NCI-H446 treated with DMSO at 0.1 percent for 48 hours (cell line): ENCODE measurements around the gene KCNJ16.

Experiments used
- DNase-seq: peaks from one replicate; lab custom pipeline; 2025; lab: John Stamatoyannopoulos, UW

Gene KCNJ16

DNA sequence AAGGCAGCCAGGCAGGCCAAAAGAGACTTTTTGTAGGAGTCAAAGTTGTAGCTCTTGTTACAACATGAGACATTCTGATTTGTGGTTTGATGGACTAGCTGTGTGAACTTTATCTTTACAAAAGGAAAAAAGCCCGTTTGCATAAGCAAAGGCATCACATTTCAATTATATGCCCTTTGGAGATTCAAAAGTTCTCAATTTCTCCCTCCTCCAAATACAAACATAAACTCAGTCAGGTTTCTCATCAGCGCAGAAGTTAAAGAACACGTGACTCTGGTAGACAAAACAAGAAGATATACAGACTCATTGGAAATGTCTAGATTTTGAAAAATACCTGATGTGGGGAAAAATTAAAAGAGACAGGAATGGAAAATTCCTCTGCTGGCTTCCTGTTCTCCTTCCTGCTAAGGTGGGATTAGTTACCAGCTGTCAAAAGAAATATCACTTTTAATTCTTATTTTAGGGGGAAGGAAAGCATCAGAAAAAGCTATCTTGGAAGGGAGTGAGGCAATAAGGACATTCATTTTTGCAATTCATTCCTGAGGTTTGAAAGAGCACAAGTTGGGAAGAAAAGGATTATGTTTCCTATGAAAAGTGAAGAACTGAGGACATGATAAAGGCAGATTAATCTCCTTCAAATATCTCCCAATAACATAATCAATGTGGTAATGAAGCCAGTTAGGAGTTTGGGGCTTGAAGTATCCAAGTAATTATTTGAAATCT is 4.6 kb upstream of the KCNJ16 start:
- DNase-seq: no peak

DNA sequence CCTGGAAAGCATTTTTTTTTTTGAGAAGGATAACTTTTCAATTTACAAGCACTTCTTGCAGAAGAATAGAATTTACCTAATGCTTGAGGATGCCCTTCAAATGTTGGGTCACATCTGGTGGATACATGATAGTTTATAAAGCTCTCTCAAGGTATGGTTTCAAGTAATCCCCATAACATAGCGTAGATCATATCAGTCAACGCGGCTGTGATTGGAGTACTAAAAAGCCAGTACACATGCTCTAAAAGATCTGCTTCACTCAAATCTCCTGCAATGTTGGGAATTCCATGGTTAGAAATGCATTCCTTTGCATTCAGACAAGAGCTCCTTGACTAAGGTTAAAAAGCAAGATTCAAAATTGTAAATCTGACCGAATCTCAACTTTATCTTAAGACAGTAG is 3.9 kb upstream of the KCNJ16 start:
- no peak for DNase-seq

DNA sequence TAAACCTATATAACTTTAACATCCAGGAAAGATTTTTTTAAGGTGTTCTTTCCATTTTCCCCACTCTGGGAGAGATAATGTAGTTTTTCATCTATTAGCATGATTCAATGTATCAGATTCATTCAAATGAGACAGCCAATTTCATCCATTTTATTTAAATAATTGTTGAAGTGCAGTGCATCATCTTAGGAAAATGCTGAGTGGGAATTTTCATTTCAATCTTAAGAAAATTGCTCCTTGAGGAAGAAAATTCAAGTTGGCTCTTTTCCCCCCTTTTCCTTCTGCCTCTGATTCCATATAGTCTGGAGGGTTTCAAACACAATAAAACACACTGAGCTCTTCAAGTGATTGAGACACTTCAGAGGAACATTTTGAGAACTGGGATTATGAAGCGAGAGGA is 3.4 kb upstream of the KCNJ16 start:
- no peak for DNase-seq

DNA sequence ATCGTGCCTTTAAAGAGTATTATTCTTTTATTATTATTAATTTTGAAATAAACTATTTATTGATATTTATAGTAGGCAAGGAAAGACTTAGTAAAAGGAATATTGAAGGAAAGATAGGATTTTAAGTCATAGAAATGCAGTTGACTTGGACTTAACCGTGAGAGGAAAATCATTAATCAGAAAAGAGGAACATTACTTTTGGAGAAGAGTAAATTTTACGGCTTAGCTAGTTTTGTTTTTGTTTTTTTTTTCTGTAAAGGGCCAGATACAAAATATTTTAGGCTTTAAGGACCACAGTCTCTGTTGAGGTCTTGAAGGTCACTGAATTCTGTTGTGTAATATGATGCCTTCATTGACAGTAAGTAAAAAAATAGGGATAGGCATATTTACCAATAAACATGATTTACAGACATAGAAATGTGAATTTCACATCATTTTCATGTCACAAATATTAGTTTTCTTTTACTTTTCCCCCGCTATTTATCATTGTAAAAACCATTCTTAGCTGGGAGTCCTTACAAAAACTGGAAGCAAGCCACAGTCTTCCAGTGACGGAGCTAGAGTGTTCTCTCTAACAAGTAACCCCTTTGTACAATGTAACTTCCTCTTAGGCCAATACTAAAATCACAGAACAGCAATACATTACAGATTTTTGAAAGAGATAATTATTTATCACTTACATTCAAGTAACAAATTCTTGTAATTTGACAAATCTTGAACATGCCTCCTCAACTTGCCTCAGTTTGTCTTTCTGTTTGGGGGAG is 2.3 kb upstream of the KCNJ16 start:
- DNase-seq: no peak

DNA sequence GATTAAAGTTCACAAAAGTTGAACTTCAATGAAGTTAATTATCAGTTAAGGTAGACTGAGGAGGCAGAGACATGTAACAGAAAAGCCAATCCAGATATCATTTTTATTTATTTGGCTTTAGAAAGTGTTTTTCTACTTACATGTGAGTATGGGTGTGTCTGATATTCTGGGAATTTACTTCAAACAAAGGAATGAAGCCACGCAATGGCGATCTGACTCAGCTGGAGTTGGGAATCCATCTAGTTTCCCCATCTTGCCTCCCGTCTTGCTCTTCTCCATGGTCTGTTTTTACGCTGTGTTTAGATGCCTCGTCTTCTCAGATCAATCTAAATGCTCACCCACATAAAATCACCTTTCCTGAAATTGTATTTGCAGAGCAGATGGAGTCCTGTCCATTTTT is 1.7 kb upstream of the KCNJ16 start:
- DNase-seq: no peak

GRCh38 chr17:70073799-70074198 is 1.2 kb upstream of the KCNJ16 start:
- no peak for DNase-seq

DNA sequence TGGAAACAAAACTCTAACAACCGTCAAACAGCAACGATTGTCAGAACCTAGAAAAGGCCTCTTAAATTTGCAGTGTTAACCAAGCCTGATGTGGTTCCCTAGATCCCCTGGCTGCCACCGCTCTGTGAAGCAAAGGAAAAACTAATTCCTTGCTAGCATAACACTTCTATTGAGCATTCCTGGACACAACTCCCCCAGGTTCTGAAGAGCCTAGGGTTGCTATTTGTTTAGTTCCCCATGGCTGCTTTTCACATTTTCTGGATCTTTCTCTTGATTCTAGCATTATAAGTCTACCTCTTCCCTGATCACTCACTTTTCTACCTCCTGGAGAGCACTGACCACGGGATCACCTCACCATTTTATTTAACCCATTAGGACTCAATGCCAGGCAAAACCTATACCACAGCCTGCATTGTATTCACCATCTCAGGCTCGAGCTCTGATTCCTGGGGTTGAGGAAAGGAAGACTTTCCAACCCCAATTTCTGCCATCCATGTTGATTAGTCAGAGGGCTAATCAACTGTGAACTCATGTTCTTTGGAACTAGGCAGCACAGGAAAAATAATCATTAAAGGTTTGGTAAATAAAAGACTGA is 692 bp upstream of the KCNJ16 start:
- DNase-seq: no peak

DNA sequence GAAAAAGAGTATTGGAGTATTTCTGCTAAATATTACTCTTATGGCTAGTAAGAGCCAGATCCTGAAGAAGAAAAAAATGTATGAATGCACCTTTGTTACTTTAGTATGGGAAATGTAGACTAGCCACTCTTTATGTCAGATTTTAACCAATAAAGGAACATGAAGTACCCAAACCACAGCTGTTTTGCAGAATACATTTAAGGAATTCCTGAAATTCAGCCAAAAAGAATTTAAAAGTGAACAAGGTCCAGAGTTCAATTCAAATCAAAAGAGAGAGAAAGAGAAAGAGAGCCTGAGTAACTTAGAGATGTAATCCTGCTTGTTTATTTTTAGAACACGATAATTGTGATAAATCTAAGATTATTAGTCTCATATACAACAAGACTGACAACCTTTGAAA is 1.2 kb downstream of the KCNJ16 start:
- no peak for DNase-seq

DNA sequence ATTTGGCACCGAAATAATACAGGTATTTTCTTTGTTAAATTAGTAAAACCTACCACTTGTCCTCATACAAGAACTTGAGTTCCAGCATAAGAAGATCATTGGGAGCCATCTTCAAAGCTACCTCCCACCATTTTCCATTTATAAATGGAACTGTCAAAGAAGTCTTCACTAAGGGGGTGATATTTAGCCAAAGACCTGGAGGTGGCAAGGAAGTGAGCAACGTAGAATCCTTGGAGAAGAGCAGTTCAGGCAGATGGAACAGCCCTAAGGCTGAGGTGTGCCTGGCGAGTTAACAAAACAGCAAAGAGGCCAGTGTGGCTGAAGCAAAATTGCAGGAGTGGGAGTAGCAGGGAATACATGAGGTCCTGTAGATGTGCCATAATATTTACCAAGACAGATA is 1.8 kb downstream of the KCNJ16 start:
- no peak for DNase-seq

DNA sequence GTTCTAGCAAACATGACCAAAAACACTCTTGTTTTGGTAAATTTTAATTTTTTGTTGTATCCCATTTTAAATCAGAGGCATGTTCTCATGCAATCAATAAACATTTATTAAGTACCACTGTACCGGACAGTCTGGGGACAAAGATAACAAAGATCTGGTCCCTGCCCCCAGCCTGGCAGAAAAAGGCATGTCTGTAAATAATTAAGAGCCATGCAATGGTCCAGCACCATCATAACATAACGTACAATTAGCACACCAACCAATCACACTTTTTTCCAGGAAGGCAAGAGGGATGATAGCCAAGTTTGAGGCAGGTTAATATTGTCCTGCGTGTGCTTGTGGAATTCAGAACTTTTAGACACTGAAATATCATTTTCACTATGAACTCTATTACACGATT is 3.5 kb downstream of the KCNJ16 start:
- no peak for DNase-seq

DNA sequence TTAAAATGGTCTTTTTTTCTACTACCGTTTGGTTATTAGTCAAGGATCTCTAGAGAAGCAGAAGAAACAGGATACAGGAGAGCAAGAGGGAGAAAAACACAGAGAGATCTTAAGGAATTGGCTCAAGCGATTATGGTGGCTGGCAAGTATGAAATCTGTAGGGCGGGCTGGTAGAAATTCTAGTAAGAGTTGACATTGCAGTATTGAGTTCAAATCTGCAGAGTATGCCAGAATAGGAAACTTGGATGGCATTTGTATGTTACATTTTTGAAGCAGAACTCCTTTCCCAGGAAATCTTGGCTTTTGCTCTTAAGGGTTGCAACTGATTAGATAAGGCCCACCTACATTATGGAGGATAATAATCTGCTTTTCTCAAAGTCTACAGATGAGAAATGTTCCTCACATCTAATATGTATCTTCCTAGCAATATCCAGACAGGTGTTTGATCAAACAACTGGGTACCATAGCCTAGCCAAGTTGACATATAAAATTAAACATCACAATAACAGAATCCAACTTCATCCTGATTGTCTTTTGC is 4.0 kb downstream of the KCNJ16 start:
- DNase-seq: no peak

DNA sequence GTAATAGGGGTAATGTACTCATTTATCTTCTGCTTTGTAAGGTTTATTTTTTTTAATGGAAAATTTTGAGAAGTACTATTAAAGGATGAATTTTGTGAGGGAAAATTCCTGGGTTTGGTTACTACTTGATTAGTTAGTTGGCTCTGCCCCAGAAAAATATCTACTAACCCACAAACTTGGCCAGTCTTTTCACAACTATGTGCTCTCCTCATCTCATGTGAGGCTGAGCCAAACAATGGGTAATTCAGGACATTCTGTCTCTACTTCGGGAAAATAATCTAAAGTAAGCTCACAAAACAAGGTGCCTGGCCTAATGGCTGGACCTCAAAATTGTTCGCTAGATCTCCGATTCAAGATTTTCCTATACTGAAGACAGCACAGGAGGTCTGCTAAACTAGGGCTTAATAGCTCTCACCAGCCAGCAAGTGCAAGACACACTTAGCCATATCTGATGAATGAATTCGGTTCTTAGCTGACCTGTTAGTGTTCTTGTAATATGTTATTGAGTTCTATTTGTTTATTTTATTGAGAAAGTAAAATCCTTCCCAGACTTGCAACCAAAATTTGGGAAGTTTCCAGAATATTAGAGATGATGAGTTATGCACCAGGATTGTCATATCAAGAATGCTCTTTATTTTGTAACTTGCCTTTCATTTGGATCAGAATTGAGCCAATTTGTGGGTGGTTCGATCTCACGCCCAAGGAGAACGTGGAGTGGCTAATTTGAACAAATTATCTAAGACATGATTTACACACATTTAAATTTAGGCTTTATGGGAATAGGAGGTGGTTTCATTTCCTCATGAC is 5.7 kb downstream of the KCNJ16 start:
- DNase-seq: no peak

DNA sequence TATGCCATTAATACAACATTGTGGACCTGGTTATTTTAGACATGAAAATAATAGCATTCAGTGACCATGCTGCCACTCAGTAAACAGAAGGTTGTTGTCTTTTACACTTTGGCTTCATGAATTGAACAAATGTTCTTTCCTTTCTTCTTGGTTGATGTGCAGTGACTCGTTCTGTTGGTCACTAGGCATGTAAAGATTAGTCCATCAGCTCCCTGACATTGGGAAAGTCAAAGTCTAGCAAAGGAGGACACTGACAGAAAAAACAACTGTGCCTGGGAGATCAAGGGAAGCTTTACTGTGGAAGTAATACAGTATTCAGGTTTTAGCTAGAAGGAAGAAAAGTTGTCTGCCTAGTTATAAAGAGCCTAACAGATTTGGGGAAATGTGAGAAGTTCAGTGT is 6.9 kb downstream of the KCNJ16 start:
- DNase-seq: no peak

- DNase-seq: no peak
Observed at GRCh38 chr17:70084476-70084875, 9.5 kb downstream of the KCNJ16 start.

- DNase-seq: no peak
Observed at GRCh38 chr17:70086516-70086915, 11.5 kb downstream of the KCNJ16 start.

DNA sequence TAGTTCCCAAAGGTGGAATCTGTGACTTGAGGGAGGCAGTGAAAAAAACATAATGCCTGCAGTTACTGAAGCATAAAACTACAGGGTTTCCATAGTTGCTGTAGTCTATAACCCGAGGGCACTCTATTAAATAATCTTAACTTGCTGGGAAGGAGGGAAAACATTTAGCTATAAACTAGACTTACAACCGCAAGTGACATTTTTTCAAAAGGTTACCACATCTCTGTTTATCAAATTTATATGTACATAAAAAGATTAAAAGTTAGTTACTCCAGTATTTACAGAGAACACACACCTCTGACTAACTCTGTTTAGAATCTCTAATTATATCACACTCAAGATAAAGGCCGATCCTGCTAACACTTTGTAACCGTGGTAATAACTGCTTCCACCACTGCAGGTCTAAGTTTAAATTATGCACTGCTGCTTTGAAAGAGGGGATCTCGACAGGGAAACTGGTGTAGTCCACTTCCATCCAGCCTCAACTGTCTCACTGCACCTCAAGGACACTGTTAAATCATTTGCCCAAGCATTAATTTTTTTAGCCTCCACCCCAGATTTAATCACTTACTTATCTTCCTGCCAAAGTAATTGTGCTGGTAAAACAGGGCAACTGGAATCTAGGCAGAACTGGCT is 14.6 kb downstream of the KCNJ16 start:
- DNase-seq: no peak

GRCh38 chr17:70091005-70091568 is 16.1 kb downstream of the KCNJ16 start:
- no peak for DNase-seq

- DNase-seq: no peak
Observed at GRCh38 chr17:70091696-70092095, 16.7 kb downstream of the KCNJ16 start.

- DNase-seq: no peak
Observed at GRCh38 chr17:70093163-70093562, 18.1 kb downstream of the KCNJ16 start.

DNA sequence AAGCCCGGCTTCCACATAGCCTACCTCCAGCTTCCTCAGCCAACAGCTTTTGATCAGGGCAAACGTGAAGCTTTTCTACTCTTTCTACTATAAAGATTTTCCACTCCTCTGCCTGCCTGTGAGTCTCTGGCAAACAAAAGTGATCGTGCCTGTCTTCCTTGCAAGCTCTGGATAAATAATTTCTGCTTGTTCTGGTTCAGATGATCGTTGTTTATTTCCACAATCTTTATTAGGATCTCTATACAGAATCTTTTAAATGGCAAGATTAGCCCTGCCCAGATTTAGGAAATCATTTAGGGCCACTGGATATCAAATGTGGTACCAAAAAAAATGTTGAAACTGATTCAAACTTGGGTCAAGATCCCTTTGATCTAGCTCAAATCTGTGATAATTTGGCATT is 20.4 kb downstream of the KCNJ16 start:
- DNase-seq: no peak

- no peak for DNase-seq
Observed at GRCh38 chr17:70096861-70097260, 21.8 kb downstream of the KCNJ16 start.
